RCC 7860 (cell line): ENCODE results near the gene SHB.
A peak's percentile ranks its signal among the peaks of the same experiment; 100 is the strongest.

Experiments used
- DNase-seq: peaks from one replicate; pipeline ENCODE4 v3.0.0-alpha.2; 2015; ENCODE audit warnings: low spot score
- FAIRE-seq: peaks from 2 replicates; lab custom pipeline; 2012; peaks lifted over from hg19 to GRCh38; lab: Jason Lieb, UNC

SHB gene

GRCh38 chr9:38065369-38066075, 3.5 kb downstream of the SHB start:
- FAIRE-seq = no peak

GRCh38 chr9:38064842-38065368, 4.1 kb downstream of the SHB start:
- no peak for DNase-seq
- FAIRE-seq = no peak

More at GRCh38 chr9:38065369-38066075, 3.5 kb downstream of the SHB start:
- no peak for DNase-seq

GRCh38 chr9:38063363-38063707, 5.7 kb downstream of the SHB start:
- FAIRE-seq (no peak), DNase-seq (no peak)

GRCh38 chr9:38062498-38063362, 6.3 kb downstream of the SHB start:
- peak; percentile 74 for DNase-seq
- peak; percentile 76 for FAIRE-seq

- FAIRE-seq (no peak), DNase-seq (no peak)
Measured at GRCh38 chr9:38062106-38062497, 6.9 kb downstream of the SHB start.

GRCh38 chr9:38061326-38061977, 7.6 kb downstream of the SHB start:
- no peak for FAIRE-seq

GRCh38 chr9:38060681-38061080, 8.3 kb downstream of the SHB start:
- DNase-seq (no peak), FAIRE-seq (no peak)

More at GRCh38 chr9:38061326-38061977, 7.6 kb downstream of the SHB start:
- DNase-seq = no peak

- peak; percentile 56 for FAIRE-seq
- DNase-seq = peak; percentile 59
Measured at GRCh38 chr9:38059233-38059936, 9.6 kb downstream of the SHB start.

GRCh38 chr9:38058452-38059232, 10.4 kb downstream of the SHB start:
- no peak for FAIRE-seq
- no peak for DNase-seq

- DNase-seq = no peak
- no peak for FAIRE-seq
Measured at GRCh38 chr9:38057416-38058195, 11.4 kb downstream of the SHB start.

GRCh38 chr9:38054653-38055052, 14.4 kb downstream of the SHB start:
- FAIRE-seq = no peak

GRCh38 chr9:38053697-38054461, 15.1 kb downstream of the SHB start:
- FAIRE-seq = no peak

More at GRCh38 chr9:38054653-38055052, 14.4 kb downstream of the SHB start:
- no peak for DNase-seq

GRCh38 chr9:38051780-38052546, 17.1 kb downstream of the SHB start:
- DNase-seq (no peak), FAIRE-seq (no peak)

More at GRCh38 chr9:38053697-38054461, 15.1 kb downstream of the SHB start:
- DNase-seq = no peak

- DNase-seq = peak; percentile 8
- FAIRE-seq = no peak
Measured at GRCh38 chr9:38048316-38048969, 20.6 kb downstream of the SHB start.

- DNase-seq (peak; percentile 96), FAIRE-seq (peak; percentile 90)
Measured at GRCh38 chr9:38047301-38048251, 21.5 kb downstream of the SHB start.
